BE2C (cell line): ENCODE measurements around the gene SMAD3.

ENCODE experiments used
- DNase-seq: peaks from one replicate; pipeline ENCODE4 v3.0.0-alpha.2; 2020
- H3K27me3 ChIP-seq: fragments of 250-450 bp; sonication (Bioruptor Pico); 2 replicates; pipeline ENCODE4 v1.5.1; 2020; ENCODE audit warnings: mild to moderate bottlenecking
- H3K36me3 ChIP-seq: fragments of 250-450 bp; sonication (Bioruptor Pico); 2 replicates; pipeline ENCODE4 v1.5.1; 2020; ENCODE audit warnings: mild to moderate bottlenecking
- H3K4me1 ChIP-seq: fragments of 250-450 bp; sonication (Bioruptor Pico); 2 replicates; pipeline ENCODE4 v1.5.1; 2020
- H3K4me3 ChIP-seq: 2 replicates; pipeline ENCODE4 v1.5.1; 2011; ENCODE audit warnings: low read depth, low read length
- H3K9me3 ChIP-seq: fragments of 250-450 bp; sonication (Bioruptor Pico); 2 replicates; pipeline ENCODE4 v1.5.1; 2020
- CTCF ChIP-seq: IDR thresholded peaks from 2 replicates; pipeline ENCODE4 v1.5.1; 2012; ENCODE audit warnings: mild to moderate bottlenecking, low read depth, low read length

The SMAD3 gene

GRCh38 chr15:67039384-67040075 is 25.9 kb upstream of the SMAD3 start:
- no peak overlapping the region for H3K4me3 ChIP-seq
- H3K9me3 ChIP-seq = no peaks in the 10 kb centered on the region
- H3K36me3 ChIP-seq = no peaks in the 10 kb centered on the region
- no peak for DNase-seq
- no peak for TF ChIP-seq CTCF
- no peaks in the 10 kb centered on the region for H3K27me3 ChIP-seq
- no peaks in the 10 kb centered on the region; the same call in 1 of the 2 replicates for H3K4me1 ChIP-seq

GRCh38 chr15:67040277-67040676 is 25.1 kb upstream of the SMAD3 start:
- H3K9me3 ChIP-seq = no peaks in the 10 kb centered on the region
- no peaks in the 10 kb centered on the region; the same call in 1 of the 2 replicates for H3K4me1 ChIP-seq
- no peaks in the 10 kb centered on the region for H3K36me3 ChIP-seq
- no peak for TF ChIP-seq CTCF
- no peak overlapping the region for H3K4me3 ChIP-seq
- DNase-seq = no peak
- no peaks in the 10 kb centered on the region for H3K27me3 ChIP-seq

GRCh38 chr15:67042551-67043142 is 22.8 kb upstream of the SMAD3 start:
- no peak for DNase-seq

GRCh38 chr15:67043939-67044771 is 21.2 kb upstream of the SMAD3 start:
- Histone ChIP-seq H3K4me1 (no peaks in the 10 kb centered on the region; the same call in 1 of the 2 replicates), H3K36me3 (no peaks in the 10 kb centered on the region), H3K4me3 (no peak overlapping the region), H3K27me3 (no peaks in the 10 kb centered on the region), H3K9me3 (no peaks in the 10 kb centered on the region)
- TF ChIP-seq CTCF = no peak
- DNase-seq = no peak

More at GRCh38 chr15:67042551-67043142, 22.8 kb upstream of the SMAD3 start:
- no peaks in the 10 kb centered on the region for H3K9me3 ChIP-seq
- no peaks in the 10 kb centered on the region; the same call in 1 of the 2 replicates for H3K4me1 ChIP-seq
- TF ChIP-seq CTCF = no peak
- no peaks in the 10 kb centered on the region for H3K36me3 ChIP-seq
- no peaks in the 10 kb centered on the region for H3K27me3 ChIP-seq
- no peak overlapping the region for H3K4me3 ChIP-seq

GRCh38 chr15:67047149-67047661 is 18.2 kb upstream of the SMAD3 start:
- H3K4me1 ChIP-seq = no peaks in the 10 kb centered on the region; the same call in 1 of the 2 replicates
- TF ChIP-seq CTCF = no peak
- H3K36me3 ChIP-seq = no peaks in the 10 kb centered on the region
- H3K4me3 ChIP-seq = no peak overlapping the region
- H3K27me3 ChIP-seq = no peaks in the 10 kb centered on the region
- DNase-seq = no peak
- no peaks in the 10 kb centered on the region for H3K9me3 ChIP-seq
